Measurements from ENCODE around the gene GRB2. TPM values are rescaled to one million over a fixed set of nuclear protein-coding genes. Genes with fewer than 3 reads are reported as not detected.

Gene GRB2
- total RNA-seq, 1 donor from 2014 or later: 102 TPM

- H3K4me3 ChIP-seq (ENCODE audit: low read depth, low read length): no peak overlapping the region
- TF ChIP-seq CTCF (IDR thresholded peaks at IDR 0.05; ENCODE audit: insufficient read depth, low read length, severe bottlenecking): no peak
- FAIRE-seq: no peak
- no peak for DNase-seq (ENCODE audit: low read depth)
- H3K36me3 ChIP-seq (ENCODE audit: control insufficient read depth, insufficient read depth, low read length): no peaks in the 10 kb centered on the region
- peaks cover 2% of the 10 kb centered on the region for H3K27me3 ChIP-seq (ENCODE audit: control insufficient read depth, insufficient read depth, low read length)
Observed at GRCh38 chr17:75407655-75408352, 2.3 kb upstream of the GRB2 start.

GRCh38 chr17:75406222-75406615 lies 741 bp upstream of the GRB2 start:
- Histone ChIP-seq H3K4me3 (ENCODE audit: low read depth, low read length) (peak overlapping the region; percentile 95), H3K36me3 (ENCODE audit: control insufficient read depth, insufficient read depth, low read length) (no peaks in the 10 kb centered on the region), H3K27me3 (ENCODE audit: control insufficient read depth, insufficient read depth, low read length) (peaks cover 2% of the 10 kb centered on the region)
- TF ChIP-seq CTCF (IDR thresholded peaks at IDR 0.05; ENCODE audit: insufficient read depth, low read length, severe bottlenecking): no peak
- DNase-seq (ENCODE audit: low read depth) (no peak), FAIRE-seq (no peak)

DNA sequence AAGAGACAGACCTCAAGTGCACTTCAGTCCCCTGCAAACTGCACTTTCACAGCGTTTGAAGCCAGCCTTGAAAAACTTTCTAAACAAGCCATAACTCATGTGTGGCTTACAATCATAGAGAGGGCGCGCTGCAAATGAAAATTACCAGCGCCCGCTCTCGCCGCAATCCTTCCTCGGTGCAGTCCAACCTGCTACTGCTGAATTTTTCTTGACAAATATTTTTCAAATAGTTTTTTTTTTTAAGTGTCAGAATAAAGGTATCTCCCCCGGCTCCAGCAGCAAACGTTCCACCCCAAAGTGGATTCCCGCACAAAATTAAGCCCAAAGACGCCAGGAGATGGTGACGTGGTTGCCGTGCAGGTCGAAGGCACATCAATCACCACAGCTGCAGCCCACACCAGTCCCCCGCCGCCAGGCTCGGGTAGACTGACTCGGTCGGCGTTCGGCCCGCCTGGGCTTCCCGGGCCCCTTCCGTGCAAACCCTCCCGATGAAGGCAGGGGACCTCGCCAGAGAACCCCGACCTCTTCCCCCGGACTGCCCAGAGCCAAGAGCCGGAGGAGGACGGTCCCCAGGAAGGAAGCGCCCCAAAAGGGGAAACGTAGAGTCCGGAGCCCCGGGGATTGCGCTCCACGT lies 630 bp downstream of the GRB2 start:
- TF ChIP-seq CTCF (IDR thresholded peaks at IDR 0.05; ENCODE audit: insufficient read depth, low read length, severe bottlenecking): no peak
- DNase-seq (ENCODE audit: low read depth) (peak; percentile 36), FAIRE-seq (no peak)
- H3K27me3 ChIP-seq (ENCODE audit: control insufficient read depth, insufficient read depth, low read length): no peaks in the 10 kb centered on the region
- peak overlapping the region; percentile 95 for H3K4me3 ChIP-seq (ENCODE audit: low read depth, low read length)
- H3K36me3 ChIP-seq (ENCODE audit: control insufficient read depth, insufficient read depth, low read length): no peaks in the 10 kb centered on the region

GRCh38 chr17:75404223-75404730 lies 1.2 kb downstream of the GRB2 start:
- FAIRE-seq (no peak), DNase-seq (ENCODE audit: low read depth) (peak; percentile 65)
- peak; percentile 84 for TF ChIP-seq CTCF (IDR thresholded peaks at IDR 0.05; ENCODE audit: insufficient read depth, low read length, severe bottlenecking)

GRCh38 chr17:75403131-75403530 lies 2.3 kb downstream of the GRB2 start:
- H3K27me3 ChIP-seq (ENCODE audit: control insufficient read depth, insufficient read depth, low read length): no peaks in the 10 kb centered on the region
- no peaks in the 10 kb centered on the region for H3K36me3 ChIP-seq (ENCODE audit: control insufficient read depth, insufficient read depth, low read length)
- DNase-seq (ENCODE audit: low read depth) (no peak), FAIRE-seq (no peak)
- H3K4me3 ChIP-seq (ENCODE audit: low read depth, low read length): no peak overlapping the region
- no peak for TF ChIP-seq CTCF (IDR thresholded peaks at IDR 0.05; ENCODE audit: insufficient read depth, low read length, severe bottlenecking)

More at GRCh38 chr17:75404223-75404730, 1.2 kb downstream of the GRB2 start:
- Histone ChIP-seq H3K27me3 (ENCODE audit: control insufficient read depth, insufficient read depth, low read length) (no peaks in the 10 kb centered on the region), H3K4me3 (ENCODE audit: low read depth, low read length) (peak overlapping the region; percentile 95), H3K36me3 (ENCODE audit: control insufficient read depth, insufficient read depth, low read length) (no peaks in the 10 kb centered on the region)

All from bronchial epithelial cell (primary cell).